Aorta (tissue), 5 donors: ENCODE data around the gene TMEM116. TPM values are rescaled to one million over a fixed set of nuclear protein-coding genes. Genes with fewer than 3 reads are reported as not detected.
A peak's percentile ranks its signal among the peaks of the same experiment; 100 is the strongest.
"Not testable (repeated sequence)": the region's sequence is repeated elsewhere in the genome, so short reads cannot be mapped to it uniquely, and the experiment has no call there.

ENCODE experiments used
- ATAC-seq: fragments of 200-7000 bp; cut with Tn5 transposase; one replicate; pipeline ENCODE4 v1.9.1; 2022; ENCODE audit warnings: moderate library complexity; ENCODE audit not compliant: low FRiP score
- DNase-seq, 2 donors: peaks; one replicate each; pipeline ENCODE4 v3.0.0-alpha.2; 2020
- H3K27ac ChIP-seq, 2 donors: one replicate each; pipeline ENCODE4 v1.5.1; 2013; ENCODE audit warnings: low read length in 2 of 2, mild to moderate bottlenecking in 2 of 2, moderate library complexity in 2 of 2, control low read depth in 1 of 2, inconsistent platforms in 1 of 2, low read depth in 1 of 2
- H3K27me3 ChIP-seq, 2 donors: one replicate each; pipeline ENCODE4 v1.6.1; 2013; ENCODE audit warnings: control low read depth in 1 of 2, low read length in 1 of 2, mild to moderate bottlenecking in 1 of 2, moderate library complexity in 1 of 2; ENCODE audit not compliant: insufficient read depth in 2 of 2, control insufficient read depth in 1 of 2
- H3K36me3 ChIP-seq, 2 donors: one replicate each; pipeline ENCODE4 v1.6.1; 2013; ENCODE audit warnings: control low read depth in 1 of 2, low read length in 1 of 2, mild to moderate bottlenecking in 1 of 2; ENCODE audit not compliant: insufficient read depth in 2 of 2, control insufficient read depth in 1 of 2
- H3K4me1 ChIP-seq, 2 donors: one replicate each; pipeline ENCODE4 v1.6.1; 2013; ENCODE audit warnings: low read length in 2 of 2, control low read depth in 1 of 2, mild to moderate bottlenecking in 1 of 2, moderate library complexity in 1 of 2; ENCODE audit not compliant: insufficient read depth in 2 of 2, control insufficient read depth in 1 of 2
- H3K4me3 ChIP-seq, 2 donors: one replicate each; pipeline ENCODE4 v1.5.1; 2013; ENCODE audit warnings: low read length in 2 of 2, control low read depth in 1 of 2, mild to moderate bottlenecking in 1 of 2
- H3K9me3 ChIP-seq: one replicate; pipeline ENCODE4 v1.6.1; 2013; ENCODE audit warnings: mild to moderate bottlenecking, low read length; ENCODE audit not compliant: control insufficient read depth
- WGBS, 2 donors: extraction: QIAGEN DNeasy Blood & Tissue Kit; methylation state at CpG; one replicate each; pipeline ENCODE4 v1.1.7; 2013; 5-methylcytosine and 5-hydroxymethylcytosine counted together
- intact Hi-C, 2 donors: fragments of 100-400 bp; cut with DNase I; formaldehyde crosslinking; loops; one replicate each; pipeline versions ENCODE4 v1.14.2 to v1.15.0; 2022
- polyA plus RNA-seq, 2 donors: library from polyadenylated mRNA; stranded (reverse); fragments of 200-250 nt; gene quantifications; one replicate each; pipeline ENCODE4 v1.2.3, GENCODE V29; 2013
- total RNA-seq, 2 donors: library from RNA; stranded (reverse); fragmentation: NEBNext Ultra II Directional; extraction: Animal tissue kit (Norgen Biotek cat#: 25700); gene quantifications; one replicate each; pipeline ENCODE4 v1.2.1, GENCODE V29; 2021
- donor health status: healthy with polysubstance abuse.
- donor health status: Bipolar disorder and iron deficiency.
- donor health status: DM: no; HTN: no; CAD: no.
- donor health status: DM: no; HTN: no; CAD: no.
- donor health status: DM: yes; HTN: yes; CAD: no.

The TMEM116 gene
- total and polyA plus RNA-seq, 4 donors, result 2.4 to 9.9 (median 9.2) TPM

DNA sequence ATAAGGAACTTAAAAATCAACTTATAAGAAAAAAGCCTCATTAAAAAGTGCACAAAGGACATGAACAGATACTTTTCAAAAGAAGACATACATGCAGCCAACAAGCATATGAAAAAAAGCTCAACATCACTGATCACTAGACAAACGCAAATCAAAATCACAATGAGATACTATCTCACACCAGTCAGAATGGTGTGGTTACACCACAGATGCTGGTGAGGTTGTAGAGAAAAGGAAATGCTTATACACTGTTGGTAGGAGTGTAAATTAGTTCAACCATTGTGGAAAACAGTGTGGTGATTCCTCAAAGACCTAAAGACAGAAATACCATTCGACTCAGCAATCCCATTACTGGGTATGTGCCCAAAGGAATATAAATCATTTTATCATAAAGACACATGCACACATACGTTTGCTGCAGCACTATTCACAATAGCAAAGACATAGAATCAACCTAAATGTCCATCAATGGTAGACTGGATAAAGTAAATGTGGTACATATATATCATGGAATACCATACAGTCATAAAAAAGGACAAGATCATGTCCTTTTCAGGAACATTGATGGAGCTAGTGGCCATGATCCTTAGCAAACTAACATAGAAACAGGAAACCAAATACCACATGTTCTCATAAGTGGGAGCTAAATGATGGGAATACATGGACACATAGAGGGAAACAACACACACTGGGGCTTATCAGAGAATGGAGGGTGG lies 61.8 kb downstream of the TMEM116 start:
- WGBS, 2 donors, result 88 to 89% methylated on average over 3 of the region's 3 CpGs
- H3K27ac ChIP-seq, DNase-seq, intact Hi-C loops, ATAC-seq, H3K27me3 ChIP-seq, H3K36me3 ChIP-seq, H3K9me3 ChIP-seq, H3K4me1 ChIP-seq, H3K4me3 ChIP-seq: not testable (repeated sequence)

GRCh38 chr12:111943929-111944328 lies 69.0 kb downstream of the TMEM116 start:
- Histone ChIP-seq H3K27me3 (no peaks in the 10 kb centered on the region), H3K9me3 (no peaks in the 10 kb centered on the region), H3K36me3 (no peaks in the 10 kb centered on the region), H3K4me1 (no peaks in the 10 kb centered on the region), H3K4me3 (no peak overlapping the region), H3K27ac (no peak overlapping the region)
- 95 to 100% methylated on average over 1 of the region's 1 CpG for WGBS, 2 donors
- ATAC-seq, result no peak
- no peak for DNase-seq
- intact Hi-C loops, result loop anchor here (2.0 to 10.0 kb wide), 3 partner anchors 69 to 441 kb away; partner anchors contain the start of genes ERP29 (in 2 of the 2), TMEM116 (in 2 of the 2) and HECTD4 (in 1 of the 2)

DNA sequence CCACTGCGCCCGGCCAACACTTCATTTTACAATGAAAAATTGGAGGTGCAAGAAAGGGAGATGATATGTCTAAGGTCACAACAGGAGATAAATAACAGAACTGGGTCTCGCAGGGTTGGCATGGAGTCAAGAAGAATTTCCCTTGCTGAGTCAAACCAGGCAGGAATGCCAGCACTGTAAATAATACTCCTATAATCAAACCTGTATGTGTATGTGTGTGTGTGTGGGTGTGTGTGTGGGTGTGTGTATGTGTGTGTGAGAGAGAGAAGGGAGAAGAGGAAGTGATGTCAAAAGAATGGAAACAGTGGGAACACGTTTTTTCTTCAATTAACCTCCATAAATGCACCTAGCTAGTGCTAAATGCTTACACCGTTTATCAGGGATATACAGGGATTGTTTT lies 70.4 kb downstream of the TMEM116 start:
- Histone ChIP-seq H3K4me1 (no peaks in the 10 kb centered on the region), H3K36me3 (no peaks in the 10 kb centered on the region), H3K9me3 (no peaks in the 10 kb centered on the region), H3K27me3 (no peaks in the 10 kb centered on the region), H3K27ac (no peak overlapping the region), H3K4me3 (no peak overlapping the region)
- WGBS, 2 donors, result 76 to 78% methylated on average over 5 of the region's 5 CpGs
- ATAC-seq (no peak), DNase-seq (no peak)
- intact Hi-C loops, result loop anchor here in 1 of 2 donors (10.0 kb wide), 2 partner anchors 232 to 442 kb away; partner anchors contain the start of gene HECTD4

DNA sequence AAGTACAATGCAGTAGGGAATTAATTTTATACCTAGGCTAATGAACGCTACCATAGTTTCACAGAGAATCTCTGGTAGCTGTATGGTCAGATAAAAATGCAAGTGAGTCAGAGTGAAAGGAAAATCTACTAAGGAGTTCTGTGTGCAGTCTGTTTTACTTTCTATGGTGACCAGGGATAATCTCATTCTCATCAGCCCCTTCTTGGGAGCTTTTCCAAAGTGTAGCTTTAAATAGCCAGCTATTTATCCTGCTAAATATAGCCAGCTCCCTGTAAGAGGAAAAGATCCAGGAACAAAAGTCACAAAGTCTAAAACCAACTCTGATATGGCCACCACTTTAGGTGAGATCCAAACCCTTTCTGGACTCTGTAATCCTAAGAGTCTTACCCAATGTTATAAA lies 75.5 kb downstream of the TMEM116 start:
- ATAC-seq (no peak), DNase-seq (no peak)
- intact Hi-C loops, result no loop called here
- no peaks in the 10 kb centered on the region for H3K27me3 ChIP-seq
- no peaks in the 10 kb centered on the region for H3K36me3 ChIP-seq
- 5 to 15% methylated on average over 1 of the region's 1 CpG for WGBS, 2 donors
- peak overlapping the region in 1 of 2 donors; percentile 18 for H3K27ac ChIP-seq
- H3K4me1 ChIP-seq, result no peaks in the 10 kb centered on the region
- H3K4me3 ChIP-seq, result peak overlapping the region in 1 of 2 donors; percentile 33
- no peaks in the 10 kb centered on the region for H3K9me3 ChIP-seq

GRCh38 chr12:111936869-111937268 lies 76.1 kb downstream of the TMEM116 start:
- Histone ChIP-seq H3K9me3 (no peaks in the 10 kb centered on the region), H3K4me3 (peak overlapping the region in 1 of 2 donors; percentile 33), H3K27me3 (no peaks in the 10 kb centered on the region), H3K36me3 (no peaks in the 10 kb centered on the region), H3K27ac (peak overlapping the region in 1 of 2 donors; percentile 18), H3K4me1 (no peaks in the 10 kb centered on the region)
- intact Hi-C loops, result no loop called here
- no peak for ATAC-seq
- no peak for DNase-seq

DNA sequence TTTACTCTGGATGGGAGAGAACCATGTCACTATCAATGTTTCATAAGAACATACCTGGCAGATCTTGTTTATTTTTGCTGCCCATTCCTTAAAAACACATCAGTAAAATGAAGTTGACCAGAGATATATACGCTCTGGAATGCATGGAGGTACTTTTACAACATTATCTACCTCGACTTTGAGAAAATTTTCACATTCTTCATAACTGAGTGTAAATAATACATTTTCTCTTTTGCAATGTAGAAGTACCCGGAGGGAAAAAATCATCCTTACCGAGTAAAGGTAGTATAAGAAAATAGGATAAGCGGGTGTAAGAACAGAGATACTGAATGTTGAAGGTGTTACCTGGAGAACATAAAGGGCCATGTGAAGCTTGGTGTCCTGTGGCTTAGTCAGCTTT lies 80.7 kb downstream of the TMEM116 start:
- no peaks in the 10 kb centered on the region for H3K36me3 ChIP-seq
- intact Hi-C loops, result no loop called here
- ATAC-seq, result no peak
- H3K27me3 ChIP-seq, result no peaks in the 10 kb centered on the region
- H3K4me1 ChIP-seq, result no peaks in the 10 kb centered on the region
- H3K9me3 ChIP-seq, result no peaks in the 10 kb centered on the region
- no peak for DNase-seq
- H3K27ac ChIP-seq, result no peak overlapping the region
- no peak overlapping the region for H3K4me3 ChIP-seq
- WGBS, 2 donors, result 85 to 88% methylated on average over 5 of the region's 5 CpGs

GRCh38 chr12:111927346-111927745 lies 85.6 kb downstream of the TMEM116 start:
- no peaks in the 10 kb centered on the region for H3K27me3 ChIP-seq
- H3K27ac ChIP-seq, result no peak overlapping the region
- no peak for DNase-seq
- H3K4me1 ChIP-seq, result no peaks in the 10 kb centered on the region
- WGBS, 2 donors, result 92 to 94% methylated on average over 5 of the region's 5 CpGs
- intact Hi-C loops, result no loop called here
- H3K4me3 ChIP-seq, result no peak overlapping the region
- no peak for ATAC-seq
- H3K9me3 ChIP-seq, result no peaks in the 10 kb centered on the region
- no peaks in the 10 kb centered on the region for H3K36me3 ChIP-seq

- intact Hi-C loops, result no loop called here
- H3K27ac ChIP-seq, result no peak overlapping the region
- DNase-seq (no peak), ATAC-seq (no peak)
- no peaks in the 10 kb centered on the region for H3K36me3 ChIP-seq
- H3K9me3 ChIP-seq, result no peaks in the 10 kb centered on the region
- no peaks in the 10 kb centered on the region for H3K27me3 ChIP-seq
- 93 to 99% methylated on average over 2 of the region's 2 CpGs for WGBS, 2 donors
- no peak overlapping the region for H3K4me3 ChIP-seq
- no peaks in the 10 kb centered on the region for H3K4me1 ChIP-seq
Observed at GRCh38 chr12:111926631-111927030, 86.3 kb downstream of the TMEM116 start.

DNA sequence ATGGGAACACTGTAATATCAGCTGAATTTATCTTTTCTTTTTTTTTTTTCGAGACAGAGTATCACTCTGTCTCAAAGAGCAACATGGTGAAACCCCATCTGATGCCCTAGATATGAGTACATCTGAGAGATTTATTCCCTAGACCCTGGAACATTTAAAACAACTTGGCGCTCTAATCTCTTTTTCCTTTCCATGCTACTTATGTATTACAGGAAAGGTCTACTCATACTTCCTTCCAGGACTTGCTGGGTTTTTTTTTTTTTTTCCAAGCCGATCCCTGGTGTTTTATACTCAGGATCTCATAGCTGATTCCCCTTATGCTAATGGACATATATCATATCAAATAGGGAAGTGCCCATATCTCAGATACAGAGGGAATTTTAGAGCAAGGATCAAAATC lies 87.8 kb downstream of the TMEM116 start:
- DNase-seq, result no peak
- no peaks in the 10 kb centered on the region for H3K27me3 ChIP-seq
- no peak overlapping the region for H3K4me3 ChIP-seq
- no peaks in the 10 kb centered on the region for H3K4me1 ChIP-seq
- intact Hi-C loops, result no loop called here
- no peaks in the 10 kb centered on the region for H3K9me3 ChIP-seq
- H3K27ac ChIP-seq, result no peak overlapping the region
- H3K36me3 ChIP-seq, result no peaks in the 10 kb centered on the region
- no peak for ATAC-seq
- WGBS, 2 donors, result 88 to 90% methylated on average over 3 of the region's 3 CpGs
